ENCODE results near the gene SRPK1.
"Not testable (repeated sequence)": the region's sequence is repeated elsewhere in the genome, so short reads cannot be mapped to it uniquely, and the experiment has no call there.

Gene SRPK1

DNA sequence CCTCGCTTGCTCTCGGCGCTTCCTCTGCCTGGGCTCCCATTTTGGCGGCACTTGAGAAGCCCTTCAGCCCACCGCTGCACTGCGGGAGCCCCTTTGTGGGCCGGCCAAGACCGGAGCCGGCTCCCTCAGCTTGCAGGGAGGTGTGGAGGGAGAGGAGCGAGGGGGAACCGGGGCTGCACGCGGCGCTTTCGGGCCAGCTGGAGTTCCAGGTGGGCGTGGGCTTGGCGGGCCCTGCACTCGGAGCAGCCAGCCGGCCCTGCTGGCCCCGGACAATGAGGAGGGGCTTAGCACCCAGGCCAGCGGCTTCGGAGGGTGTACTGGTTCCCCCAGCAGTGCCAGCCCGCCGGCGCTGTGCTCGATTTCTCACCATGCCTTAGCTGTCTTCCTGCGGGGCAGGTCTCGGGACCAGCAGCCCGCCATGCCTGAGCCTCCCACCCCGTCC lies 10.2 kb upstream of the SRPK1 start:
- DNase-seq (ENCODE audit: low read depth in 2 of 2) = no peak

DNA sequence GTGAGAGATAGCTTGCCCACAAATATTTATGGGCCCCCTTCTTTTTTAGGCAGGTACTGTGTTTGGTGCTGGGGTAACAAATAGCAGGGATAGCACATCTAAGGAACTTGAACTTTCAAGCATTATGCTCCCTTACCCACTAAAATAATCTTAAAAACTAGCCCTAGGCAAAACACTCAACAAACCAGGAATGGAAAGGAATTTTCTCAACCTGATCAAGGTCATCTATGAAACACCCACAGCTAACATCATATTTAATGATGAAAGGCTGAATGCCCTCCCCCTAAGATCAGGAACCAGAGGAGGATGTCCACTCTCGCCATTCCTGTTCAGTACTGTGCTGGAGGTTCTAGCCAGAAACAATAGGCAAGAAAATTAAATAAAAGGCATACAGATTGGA lies 8.7 kb upstream of the SRPK1 start:
- DNase-seq (ENCODE audit: low read depth in 2 of 2) = no peak

DNA sequence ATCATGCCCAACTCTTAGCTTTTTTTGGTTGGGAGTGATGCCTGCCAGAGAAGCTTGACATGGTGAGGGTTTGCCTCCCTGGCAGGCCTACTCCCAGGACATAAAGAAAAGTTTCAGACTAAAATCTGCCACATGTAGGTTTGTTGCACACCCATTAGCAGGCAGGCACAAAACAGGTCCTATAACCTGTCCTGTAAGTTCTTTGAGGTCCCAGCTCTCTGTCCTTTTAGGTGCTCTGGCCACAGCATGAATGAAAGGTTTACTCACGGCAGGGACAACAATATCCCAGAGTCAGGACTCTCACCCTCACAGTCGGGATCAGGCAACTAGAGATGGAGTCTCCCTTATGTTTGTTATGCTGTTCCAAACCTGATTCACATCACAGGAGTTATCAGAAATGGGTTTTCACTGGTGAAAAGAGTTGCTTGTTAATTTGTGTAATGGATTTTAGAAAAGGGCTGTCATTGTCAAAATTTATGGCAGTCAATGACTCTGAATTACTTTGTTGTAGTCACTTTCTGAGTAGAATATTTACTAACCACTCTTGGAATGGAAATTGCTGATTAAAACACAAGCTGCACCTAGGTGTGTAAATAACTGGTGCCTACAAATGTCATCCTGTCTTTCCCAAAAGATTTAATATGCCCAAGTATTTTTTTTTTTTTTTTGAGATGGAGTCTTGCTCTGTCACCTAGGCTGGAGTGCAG lies 5.8 kb upstream of the SRPK1 start:
- no peak for DNase-seq (ENCODE audit: low read depth in 2 of 2)

DNA sequence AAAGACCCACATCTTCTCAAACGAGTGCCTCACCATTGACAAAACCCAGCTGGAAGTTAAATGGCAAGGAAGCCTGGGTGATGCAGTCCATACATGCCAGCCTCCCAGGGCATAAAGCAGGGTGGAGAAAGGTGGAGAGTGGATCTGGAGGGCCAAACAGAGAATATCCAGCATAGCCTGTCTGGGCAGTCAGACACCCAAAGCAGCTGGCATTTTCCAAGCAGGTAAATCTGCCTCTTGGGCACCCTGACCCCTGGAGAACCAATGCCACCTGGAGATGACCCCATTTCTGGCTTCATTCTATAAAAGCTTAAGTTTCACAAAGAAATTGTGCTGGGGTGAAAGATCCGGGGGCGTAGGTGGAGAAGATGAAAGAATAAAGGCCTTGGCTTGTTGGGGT lies 5.1 kb upstream of the SRPK1 start:
- DNase-seq (ENCODE audit: low read depth in 2 of 2) = no peak

DNA sequence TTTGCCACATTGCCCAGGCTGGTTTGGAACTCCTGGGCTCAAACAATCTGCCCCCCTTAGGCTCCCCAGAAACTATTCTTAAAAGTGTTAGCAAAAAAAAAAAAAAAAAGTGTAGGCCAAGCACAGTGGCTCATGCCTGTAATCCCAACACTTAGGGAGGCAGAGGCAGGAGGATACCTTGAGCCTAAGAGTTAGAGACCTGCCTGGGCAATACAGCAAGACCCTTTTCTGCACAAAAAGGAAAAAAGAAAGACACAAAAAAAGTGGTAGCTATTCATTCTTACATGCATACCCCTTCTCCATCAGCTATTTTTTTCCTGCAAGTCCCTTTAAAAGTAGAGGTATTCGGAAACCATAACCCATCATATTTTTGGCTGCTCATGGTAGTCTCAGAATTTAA lies 3.2 kb upstream of the SRPK1 start:
- DNase-seq (ENCODE audit: low read depth in 2 of 2) = no peak

DNA sequence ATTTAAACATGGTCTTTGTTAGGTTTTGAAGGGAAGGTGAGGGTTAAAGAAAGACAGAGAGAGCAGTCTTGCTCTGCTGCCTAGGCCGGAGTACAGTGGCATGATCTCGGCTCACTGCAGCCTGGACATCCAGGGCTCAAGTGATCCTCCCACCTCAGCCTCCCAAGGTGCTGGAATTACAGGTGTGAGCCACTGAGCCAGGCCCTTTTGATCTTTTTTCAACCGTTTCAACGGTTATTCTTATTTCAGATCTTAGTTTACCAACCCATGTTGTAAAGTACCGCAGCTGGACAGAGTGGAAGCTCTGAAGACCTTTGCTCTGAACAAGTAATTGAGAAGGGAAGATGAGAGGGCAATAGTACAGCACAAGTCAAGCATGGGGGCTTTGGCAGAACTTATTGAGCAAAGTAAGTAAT lies 1.2 kb upstream of the SRPK1 start:
- DNase-seq (ENCODE audit: low read depth in 2 of 2) = no peak

DNA sequence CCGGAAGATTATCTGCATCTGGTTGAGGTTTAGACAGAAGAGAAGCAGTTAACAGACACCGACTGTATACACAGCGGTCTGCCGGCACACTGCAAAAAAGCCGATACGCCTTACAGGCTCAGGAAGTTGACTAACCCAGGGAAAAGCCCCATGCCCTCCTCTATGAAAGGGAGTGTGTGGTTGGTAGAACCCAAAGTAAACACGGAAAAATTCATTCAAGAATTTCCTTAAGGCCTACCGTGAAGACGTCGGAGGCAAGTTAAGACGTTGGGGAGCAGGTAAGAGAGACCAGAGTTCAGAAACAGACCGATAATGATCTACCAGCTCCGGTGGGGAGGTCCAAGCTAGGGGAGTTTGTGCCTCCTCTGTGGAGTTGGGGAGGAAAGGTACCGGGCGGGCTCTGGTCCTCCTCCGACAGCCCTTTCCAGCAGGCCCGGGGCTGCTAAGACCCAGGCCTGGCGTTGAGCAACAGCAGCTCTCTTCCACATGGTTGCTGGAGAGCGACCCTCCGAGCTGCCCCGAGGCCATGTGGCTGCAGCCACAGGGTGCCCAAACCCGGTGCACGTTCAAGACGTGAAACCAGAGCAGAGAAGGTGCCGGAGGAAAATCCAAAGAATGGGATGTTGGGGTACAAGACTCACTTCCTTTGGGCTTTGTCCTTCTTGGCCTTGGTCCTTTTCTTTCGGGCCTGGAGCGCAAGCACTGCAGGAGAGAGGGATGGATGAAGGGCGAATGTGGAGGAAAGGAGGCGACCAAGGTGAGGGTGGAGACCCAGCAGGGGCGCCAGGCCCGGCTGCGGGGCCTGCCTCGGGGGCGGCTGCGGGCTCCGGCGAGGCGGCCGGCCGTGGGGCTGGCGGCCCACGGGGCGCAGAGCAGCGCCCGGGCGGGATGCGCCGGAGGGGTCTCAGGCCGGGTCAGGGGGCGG lies 809 bp downstream of the SRPK1 start:
- DNase-seq (ENCODE audit: low read depth in 2 of 2) = peak in 1 of 2 donors; percentile 31

DNA sequence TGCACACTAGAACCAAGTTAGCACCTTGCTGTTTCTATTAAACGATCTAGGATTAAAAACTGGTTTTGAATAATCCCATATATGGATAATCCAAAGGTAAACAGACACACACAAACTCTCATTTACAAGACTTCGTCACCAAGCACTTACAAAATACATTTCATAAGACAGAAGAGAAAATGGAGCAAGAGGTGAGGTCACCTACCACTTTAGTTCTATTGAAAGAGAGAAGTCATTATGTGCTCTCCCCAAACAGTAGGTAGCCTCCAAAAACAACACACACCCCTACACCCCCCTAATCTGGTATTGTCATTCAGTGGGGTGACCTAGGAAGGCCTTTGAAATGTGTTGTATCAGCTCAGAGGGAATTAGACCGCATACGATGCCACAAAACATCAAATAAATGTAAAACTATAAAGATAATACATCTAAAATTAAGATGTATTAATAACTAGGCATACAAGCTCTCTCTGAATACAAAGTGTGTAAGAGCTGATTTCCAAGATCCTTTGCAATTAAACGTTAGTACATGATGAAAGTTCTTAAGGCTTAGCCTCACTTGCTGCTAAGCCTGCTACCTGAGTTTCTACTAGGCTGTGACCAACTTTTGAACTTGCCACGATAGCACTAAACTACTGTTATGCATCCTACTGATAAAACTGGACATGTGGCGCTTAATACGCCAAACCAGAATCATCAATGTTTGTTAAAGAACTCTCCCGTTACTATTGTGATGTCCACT lies 1.6 kb downstream of the SRPK1 start:
- no peak for DNase-seq (ENCODE audit: low read depth in 2 of 2)

DNA sequence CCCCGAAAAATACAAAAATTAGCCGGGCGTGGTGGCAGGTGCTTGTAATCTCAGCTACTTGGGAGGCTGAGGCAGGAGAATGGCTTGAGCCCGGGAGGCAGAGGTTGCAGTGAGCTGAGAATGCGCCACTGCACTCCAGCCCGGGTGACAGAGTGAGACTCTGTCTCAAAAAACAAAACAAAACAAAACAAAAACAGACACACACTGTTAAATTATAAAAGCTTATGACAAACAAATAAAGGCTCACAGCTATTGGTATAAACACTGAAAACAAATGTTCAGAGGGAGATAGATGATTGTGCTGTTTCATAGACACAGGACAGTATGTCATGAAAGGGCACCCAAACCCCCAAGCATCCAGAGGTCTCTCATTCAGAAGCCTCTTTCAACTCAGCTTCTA lies 4.0 kb downstream of the SRPK1 start:
- not testable (repeated sequence) for DNase-seq (ENCODE audit: low read depth in 2 of 2)

DNA sequence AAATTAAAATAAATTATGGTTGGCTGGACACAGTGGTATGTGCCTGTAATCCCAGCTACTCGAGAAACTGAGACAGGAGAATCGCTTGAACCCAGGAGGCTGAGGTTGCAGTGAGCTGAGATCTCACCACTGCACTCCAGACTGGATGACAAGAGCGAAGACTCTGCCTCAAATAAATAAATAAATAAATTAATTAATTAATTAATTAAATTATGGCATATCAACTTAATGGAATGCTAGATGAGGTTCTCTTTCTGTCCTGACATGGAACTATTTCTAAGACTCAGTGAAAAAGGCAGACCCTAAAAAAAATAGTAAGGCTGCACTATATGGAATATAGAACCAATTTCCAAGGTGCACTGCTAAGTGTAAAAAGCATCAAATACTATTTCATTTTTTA lies 4.8 kb downstream of the SRPK1 start:
- no peak for DNase-seq (ENCODE audit: low read depth in 2 of 2)

DNA sequence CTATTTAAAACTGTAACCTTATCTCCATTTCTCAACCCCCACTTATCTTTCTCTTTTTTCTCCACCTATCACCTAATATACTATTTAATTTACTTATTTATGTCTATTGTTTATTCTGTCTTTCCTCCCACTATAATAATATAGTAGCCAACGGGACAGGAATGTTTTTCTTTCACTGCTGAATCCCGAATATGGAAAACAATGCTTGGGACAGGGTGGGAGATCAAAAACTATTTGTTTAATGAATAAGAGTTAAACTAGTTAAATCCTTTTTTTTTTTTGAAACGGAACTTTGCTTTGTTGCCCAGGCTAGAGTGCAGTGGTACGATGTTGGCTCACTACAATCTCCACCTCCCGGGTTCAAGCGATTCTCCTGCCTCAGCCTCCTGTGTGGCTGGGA lies 6.4 kb downstream of the SRPK1 start:
- no peak for DNase-seq (ENCODE audit: low read depth in 2 of 2)

DNA sequence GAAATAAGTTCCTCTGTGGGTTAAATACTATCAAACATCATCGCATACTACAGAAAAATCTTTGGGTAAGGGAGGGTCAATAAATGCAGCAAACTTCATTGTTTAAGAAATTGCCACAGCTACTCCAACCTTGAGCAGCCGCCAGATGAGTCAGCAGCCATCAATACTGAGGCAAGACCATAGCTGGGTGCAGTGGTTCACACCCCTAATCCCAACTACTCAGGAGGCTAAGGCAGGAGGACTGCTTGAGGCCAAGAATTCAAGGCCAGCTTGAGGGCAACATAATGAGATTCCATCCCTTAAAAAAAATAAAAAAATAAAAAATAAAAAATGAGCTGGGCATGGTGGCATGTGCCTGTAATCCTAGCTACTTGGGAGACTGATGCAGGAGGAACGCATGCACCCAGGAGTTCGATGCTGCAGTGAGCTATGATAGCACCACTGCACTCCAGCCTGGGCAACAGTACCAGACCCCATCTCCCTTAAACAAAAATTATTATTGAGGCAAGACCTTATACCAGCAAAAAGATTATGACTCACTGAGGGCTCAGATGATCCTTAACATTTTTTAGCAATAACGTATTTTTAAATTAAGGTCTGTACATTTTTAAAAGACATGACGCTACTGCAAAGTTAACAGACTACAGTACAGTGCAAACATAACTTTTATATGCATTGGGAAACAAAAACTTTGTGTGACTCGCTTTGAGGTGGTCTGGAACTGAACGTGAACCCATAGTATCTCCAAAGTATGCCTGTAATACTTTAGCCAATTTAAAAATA lies 8.8 kb downstream of the SRPK1 start:
- DNase-seq (ENCODE audit: low read depth in 2 of 2) = no peak

DNA sequence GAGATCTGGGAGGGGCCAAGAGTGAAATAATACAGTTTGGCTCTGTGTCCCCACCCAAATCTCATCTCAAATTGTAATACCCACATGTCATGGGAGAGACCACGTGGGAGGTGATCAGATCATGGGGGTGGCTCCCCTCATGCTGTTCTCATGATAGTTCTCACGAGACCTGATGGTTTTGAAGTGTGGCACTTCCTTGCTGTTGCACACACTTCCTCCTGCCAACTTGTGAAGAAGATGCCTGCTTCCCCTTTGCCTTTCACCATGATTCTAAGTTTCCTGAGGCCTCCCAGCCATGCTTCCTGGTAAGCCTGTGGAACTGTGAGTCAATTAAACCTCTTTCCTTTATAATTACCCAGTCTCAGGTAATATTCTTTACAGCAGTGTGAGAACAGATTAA lies 11.3 kb downstream of the SRPK1 start:
- DNase-seq (ENCODE audit: low read depth in 2 of 2) = not testable (repeated sequence)

DNA sequence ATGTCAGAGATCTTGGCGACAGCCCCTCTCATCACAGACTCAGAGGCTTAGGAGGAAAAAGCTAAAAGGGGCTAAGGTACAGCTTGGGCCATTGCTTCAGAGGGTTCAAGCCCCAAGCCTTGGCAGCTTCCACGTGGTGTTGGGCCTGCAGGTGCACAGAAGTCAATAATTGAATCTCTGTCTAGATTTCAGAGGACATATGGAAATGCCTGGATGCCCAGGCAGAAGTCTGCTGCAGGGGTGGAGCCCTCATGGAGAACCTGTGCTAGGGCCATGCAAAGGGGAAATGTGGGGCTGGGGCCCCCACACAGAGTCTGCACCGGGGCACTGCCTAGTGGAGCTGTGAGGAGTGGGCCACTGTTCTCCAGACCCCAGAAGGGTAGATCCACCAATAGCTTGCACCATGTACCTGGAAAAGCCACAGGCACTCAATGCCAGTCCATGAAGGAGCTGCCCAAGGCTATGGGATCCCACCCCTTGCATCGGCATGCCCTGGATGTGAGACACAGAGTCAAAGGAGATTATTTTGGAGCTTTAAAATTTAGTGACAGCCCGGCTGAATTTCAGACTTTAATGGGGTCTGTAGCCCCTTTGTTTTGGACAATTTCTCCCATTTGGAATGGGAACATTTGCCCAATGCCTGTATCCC lies 12.0 kb downstream of the SRPK1 start:
- DNase-seq (ENCODE audit: low read depth in 2 of 2) = not testable (repeated sequence)

DNA sequence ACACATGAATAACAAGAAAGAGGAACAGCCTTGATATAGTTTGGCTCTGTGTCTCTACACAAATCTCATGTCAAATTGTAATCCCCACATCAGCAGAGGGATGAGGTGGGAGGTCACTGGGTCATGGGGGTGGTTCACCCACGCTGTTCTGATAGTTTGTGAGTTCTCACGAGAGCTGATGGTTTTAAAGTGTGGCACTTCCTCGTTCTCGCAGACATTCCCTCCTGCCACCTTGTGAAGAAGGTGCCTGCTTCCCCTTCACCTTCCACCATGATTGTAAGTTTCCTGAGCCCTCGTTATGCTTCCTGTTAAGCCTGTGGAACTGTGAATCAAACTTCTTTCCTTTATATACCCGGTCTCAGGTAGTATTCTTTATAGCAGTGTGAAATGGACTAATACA lies 13.1 kb downstream of the SRPK1 start:
- DNase-seq (ENCODE audit: low read depth in 2 of 2) = no peak

DNA sequence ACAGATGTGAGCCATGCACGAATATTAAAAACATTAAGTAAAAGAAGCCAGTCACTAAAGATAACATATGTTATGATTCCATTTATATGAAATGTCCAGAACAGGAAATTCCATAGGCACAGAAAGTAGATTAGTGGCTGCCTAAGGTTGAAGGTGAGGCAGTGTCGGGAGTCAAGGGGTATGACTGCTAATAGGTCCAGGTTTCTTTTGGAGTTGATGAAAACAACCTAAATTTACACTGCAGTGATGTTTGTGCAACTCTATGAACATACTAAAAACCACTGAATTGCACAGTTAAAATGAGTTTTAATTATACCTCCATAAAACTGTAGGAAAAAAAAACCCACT lies 14.4 kb downstream of the SRPK1 start:
- DNase-seq (ENCODE audit: low read depth in 2 of 2) = no peak

DNA sequence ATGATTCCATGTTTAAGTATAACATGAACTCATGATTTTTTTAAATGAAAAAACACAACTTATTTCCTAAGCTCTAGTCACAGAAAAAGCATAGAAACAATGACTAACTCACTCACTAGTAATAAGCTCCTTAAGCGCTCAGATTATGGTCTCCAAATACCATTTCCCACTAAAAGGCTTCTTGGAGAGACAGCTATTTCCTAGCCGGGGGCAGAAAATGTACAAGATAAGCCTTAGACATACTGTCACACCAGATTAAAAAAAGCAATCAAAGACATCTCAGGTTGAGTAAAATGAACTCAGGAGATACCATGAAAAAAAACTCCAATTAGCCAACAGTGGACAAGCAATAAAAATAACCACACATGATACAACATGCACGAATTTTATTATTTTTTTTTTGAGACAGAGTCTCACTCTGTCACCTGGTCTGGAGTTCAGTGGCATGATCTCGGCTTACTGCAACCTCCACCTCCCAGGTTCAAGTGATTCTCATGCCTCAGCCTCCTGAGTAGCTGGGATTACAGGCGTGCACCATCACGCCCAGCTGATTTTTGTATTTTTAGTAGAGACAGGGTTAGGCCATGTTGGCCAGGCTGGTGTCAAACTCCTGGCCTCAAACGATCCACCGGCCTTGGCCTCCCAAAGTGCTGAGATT lies 14.9 kb downstream of the SRPK1 start:
- DNase-seq (ENCODE audit: low read depth in 2 of 2) = no peak

DNA sequence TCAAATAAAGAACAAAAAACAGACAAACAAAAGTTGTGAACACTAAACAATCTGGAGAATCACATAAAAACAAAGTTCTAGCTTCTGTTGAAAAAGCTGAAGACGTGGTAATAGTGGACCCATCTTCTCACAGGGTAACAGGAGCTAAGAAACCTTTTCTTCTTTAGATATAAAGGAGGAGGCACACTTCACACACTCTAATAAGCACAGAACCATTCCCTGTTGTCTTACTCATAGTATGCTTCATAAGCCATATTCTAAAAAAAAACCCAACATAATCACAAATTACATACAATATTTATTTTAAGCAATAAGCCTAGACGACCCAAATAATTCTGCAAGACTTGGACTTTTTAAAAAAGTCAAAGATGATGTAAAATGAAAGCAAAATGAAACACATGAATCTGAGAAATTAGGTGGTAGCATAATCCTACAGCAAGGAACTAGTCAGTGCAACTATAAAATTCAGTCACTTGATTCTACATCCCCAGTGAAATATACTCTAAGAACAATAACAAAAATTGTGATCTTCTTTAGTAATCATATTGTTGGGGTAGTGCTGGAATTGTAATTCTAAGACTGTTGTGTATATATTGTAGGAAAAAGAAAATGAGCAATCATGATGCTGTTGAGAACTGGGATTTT lies 15.6 kb downstream of the SRPK1 start:
- no peak for DNase-seq (ENCODE audit: low read depth in 2 of 2)

DNA sequence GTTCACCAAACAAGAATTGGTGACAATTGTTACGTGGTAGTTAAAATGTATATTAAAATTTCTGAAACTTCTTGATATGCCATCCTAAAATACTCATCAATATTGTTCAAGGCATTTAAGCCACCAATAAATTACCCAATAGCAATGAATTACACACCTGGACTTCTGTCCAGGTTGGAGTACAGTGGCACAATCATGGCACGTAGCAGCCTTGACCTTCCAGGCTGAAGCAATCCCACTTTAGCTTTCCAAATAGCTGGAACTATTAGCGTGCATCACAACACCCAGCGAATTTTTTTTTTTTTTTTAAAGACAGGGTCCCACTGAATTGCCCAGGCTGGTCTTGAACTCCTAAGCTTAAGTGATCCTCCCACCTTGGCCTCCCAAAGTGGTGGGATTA lies 17.2 kb downstream of the SRPK1 start:
- no peak for DNase-seq (ENCODE audit: low read depth in 2 of 2)

DNA sequence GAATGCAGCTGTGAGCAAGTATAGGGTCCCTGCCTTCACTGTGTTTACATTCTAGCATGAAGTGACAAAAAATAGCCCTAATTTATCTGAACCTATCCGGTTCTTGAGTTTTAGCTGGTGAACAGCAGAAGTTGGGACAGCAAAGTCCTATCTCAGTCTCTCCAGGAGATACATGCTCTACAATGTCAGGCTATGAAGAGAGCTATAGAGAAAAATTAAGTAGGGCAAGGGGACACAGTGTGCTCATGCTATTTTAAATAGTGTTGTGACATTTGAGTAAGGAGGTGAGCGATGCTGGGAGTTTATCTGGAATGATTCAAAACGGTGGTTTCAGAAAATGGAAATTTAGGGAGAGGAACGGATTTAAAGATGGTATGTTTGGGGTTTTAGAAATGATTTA lies 20.4 kb downstream of the SRPK1 start:
- DNase-seq (ENCODE audit: low read depth in 2 of 2) = no peak
